Measurements from ENCODE around the gene PDIA5.

Gene PDIA5

GRCh38 chr3:123072564-123072963 is 5.7 kb downstream of the PDIA5 start:
- no peak for DNase-seq

- no peak for DNase-seq
Measured at GRCh38 chr3:123075359-123075758, 8.5 kb downstream of the PDIA5 start.

- no peak for DNase-seq
Measured at GRCh38 chr3:123076112-123076495, 9.3 kb downstream of the PDIA5 start.

GRCh38 chr3:123076496-123077418 is 9.9 kb downstream of the PDIA5 start:
- DNase-seq: no peak

GRCh38 chr3:123078101-123078500 is 11.3 kb downstream of the PDIA5 start:
- no peak for DNase-seq

- no peak for DNase-seq
Measured at GRCh38 chr3:123080864-123081562, 14.2 kb downstream of the PDIA5 start.

- no peak for DNase-seq
Measured at GRCh38 chr3:123081718-123082369, 15.0 kb downstream of the PDIA5 start.

GRCh38 chr3:123082370-123083065 is 15.7 kb downstream of the PDIA5 start:
- no peak for DNase-seq

GRCh38 chr3:123083383-123084124 is 16.7 kb downstream of the PDIA5 start:
- DNase-seq: no peak

GRCh38 chr3:123084192-123084591 is 17.4 kb downstream of the PDIA5 start:
- DNase-seq: no peak

GRCh38 chr3:123084738-123085237 is 18.0 kb downstream of the PDIA5 start:
- no peak for DNase-seq

GRCh38 chr3:123085293-123085931 is 18.6 kb downstream of the PDIA5 start:
- no peak for DNase-seq

- DNase-seq: no peak
Measured at GRCh38 chr3:123085932-123086627, 19.3 kb downstream of the PDIA5 start.

- no peak for DNase-seq
Measured at GRCh38 chr3:123088387-123088786, 21.6 kb downstream of the PDIA5 start.

GRCh38 chr3:123089611-123090331 is 22.9 kb downstream of the PDIA5 start:
- no peak for DNase-seq

GRCh38 chr3:123090728-123091531 is 24.1 kb downstream of the PDIA5 start:
- no peak for DNase-seq

- DNase-seq: no peak
Measured at GRCh38 chr3:123092243-123092642, 25.4 kb downstream of the PDIA5 start.

GRCh38 chr3:123093696-123094095 is 26.9 kb downstream of the PDIA5 start:
- DNase-seq: no peak

Measured in effector CD8-positive, alpha-beta T cell (primary cell).